Measurements from ENCODE around the gene TNFRSF1A.

DNA sequence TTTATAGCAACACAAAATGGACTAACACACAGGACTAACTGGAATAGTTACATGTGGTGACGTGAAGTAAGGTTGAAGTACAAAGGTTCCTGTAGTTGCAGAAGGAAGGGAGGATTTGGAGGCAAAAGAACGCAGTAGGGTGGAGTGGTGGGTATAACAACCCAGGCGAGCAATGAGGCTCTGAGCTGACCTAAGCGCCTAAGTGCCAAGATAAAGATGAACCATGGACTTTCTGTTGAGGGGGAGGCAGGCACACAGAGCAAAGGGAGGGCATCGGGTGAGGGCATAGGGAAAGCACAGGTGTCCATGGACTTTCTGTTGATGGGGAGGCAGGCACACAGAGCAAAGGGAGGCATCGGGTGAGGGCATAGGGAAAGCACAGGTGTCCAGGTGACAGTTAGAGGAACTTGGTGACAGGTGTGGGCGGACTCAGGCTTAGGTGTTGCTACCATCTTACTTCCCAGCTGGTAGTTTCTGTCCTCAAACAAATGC, 18.2 kb upstream of the TNFRSF1A start:
- TF ChIP-seq EP300 (IDR thresholded peaks at IDR 0.05; ENCODE audit: low read depth) = no peak
- peak; percentile 68 for TF ChIP-seq POLR2A (IDR thresholded peaks at IDR 0.05)

All from transverse colon (tissue), 1 donor.